GM12874 (cell line): ENCODE data around the gene ANKS1B.

ENCODE experiments used
- CTCF ChIP-seq: IDR thresholded peaks from 2 replicates; pipeline ENCODE4 v1.5.1; 2011; ENCODE audit warnings: low read depth, mild to moderate bottlenecking, control low read depth, low read length, moderate library complexity; ENCODE audit not compliant: insufficient read depth

The ANKS1B gene

GRCh38 chr12:98856897-98857540 is 1127.7 kb downstream of the ANKS1B start:
- no peak for TF ChIP-seq CTCF

GRCh38 chr12:98852181-98852580 is 1132.6 kb downstream of the ANKS1B start:
- no peak for TF ChIP-seq CTCF

GRCh38 chr12:98847242-98847641 is 1137.5 kb downstream of the ANKS1B start:
- no peak for TF ChIP-seq CTCF

DNA sequence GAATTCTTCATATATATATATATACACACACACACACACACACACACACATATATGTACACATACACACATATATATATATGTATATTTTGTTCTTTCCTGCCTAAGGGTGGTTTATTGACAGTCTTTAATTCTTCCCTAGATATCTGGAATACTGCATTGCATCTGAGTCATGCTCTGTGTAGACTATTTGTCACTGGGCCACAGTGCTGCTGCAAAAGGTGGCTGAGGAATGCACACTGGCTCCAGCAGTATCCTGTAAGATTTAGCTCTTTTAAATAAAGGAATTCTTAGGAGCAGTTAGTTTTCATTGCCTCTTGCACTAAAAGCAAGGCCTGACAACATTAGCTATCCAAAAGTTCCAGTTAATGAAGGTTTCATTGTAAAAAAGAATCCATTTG is 1138.8 kb downstream of the ANKS1B start:
- TF ChIP-seq CTCF: no peak

- no peak for TF ChIP-seq CTCF
These were observed 1144.4 kb downstream of the ANKS1B start for GRCh38 chr12:98840325-98840724.

DNA sequence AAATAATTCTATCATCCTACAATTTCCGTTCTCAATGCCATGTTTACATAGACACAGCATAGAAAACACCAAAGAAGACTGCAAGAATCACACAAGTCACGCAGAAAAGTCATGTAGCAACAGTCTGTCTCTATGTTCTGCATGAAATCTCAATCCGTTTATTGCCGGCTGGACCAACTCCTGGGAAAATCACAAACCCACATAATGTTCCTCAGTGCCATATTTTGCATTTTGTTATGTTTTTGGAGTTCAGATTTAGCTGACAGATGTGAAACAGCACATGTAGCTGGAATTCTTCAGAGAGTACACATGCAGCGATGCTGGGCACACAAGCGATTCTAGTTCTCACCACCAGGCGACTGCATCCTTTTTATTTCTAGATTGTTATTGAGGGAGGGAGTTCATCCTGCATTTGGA is 1146.5 kb downstream of the ANKS1B start:
- TF ChIP-seq CTCF: peak; percentile 36; the same call in 1 of the 2 replicates

- TF ChIP-seq CTCF: no peak
These were observed 1154.1 kb downstream of the ANKS1B start for GRCh38 chr12:98830657-98831056.
